HG03354 (cell line): Measurements from ENCODE around the gene MSI2.
A peak's percentile ranks its signal among the peaks of the same experiment; 100 is the strongest.

Experiments
- ATAC-seq: cut with Tn5 transposase; IDR thresholded peaks from one replicate; pipeline ENCODE4 v1.9.1; 2021; ENCODE audit warnings: mild to moderate bottlenecking; ENCODE audit not compliant: unreplicated experiment, poor library complexity, severe bottlenecking

MSI2 gene

GRCh38 chr17:57442914-57443571, 186.7 kb downstream of the MSI2 start:
- no peak for ATAC-seq

GRCh38 chr17:57443781-57444180, 187.5 kb downstream of the MSI2 start:
- no peak for ATAC-seq

GRCh38 chr17:57444682-57445450, 188.5 kb downstream of the MSI2 start:
- ATAC-seq = no peak

- ATAC-seq = no peak
Measured at GRCh38 chr17:57445772-57446472, 189.6 kb downstream of the MSI2 start.

GRCh38 chr17:57447357-57447989, 191.2 kb downstream of the MSI2 start:
- ATAC-seq = no peak

- no peak for ATAC-seq
Measured at GRCh38 chr17:57447990-57448758, 191.9 kb downstream of the MSI2 start.

- ATAC-seq = no peak
Measured at GRCh38 chr17:57448759-57449283, 192.5 kb downstream of the MSI2 start.

- no peak for ATAC-seq
Measured at GRCh38 chr17:57451191-57451590, 194.9 kb downstream of the MSI2 start.

GRCh38 chr17:57451643-57452042, 195.3 kb downstream of the MSI2 start:
- ATAC-seq = no peak

GRCh38 chr17:57453841-57454425, 197.6 kb downstream of the MSI2 start:
- no peak for ATAC-seq

GRCh38 chr17:57454729-57455062, 198.4 kb downstream of the MSI2 start:
- ATAC-seq = no peak

GRCh38 chr17:57455063-57455914, 199.0 kb downstream of the MSI2 start:
- peak; percentile 84 for ATAC-seq

GRCh38 chr17:57456622-57457021, 200.3 kb downstream of the MSI2 start:
- ATAC-seq = no peak

- ATAC-seq = no peak
Measured at GRCh38 chr17:57457188-57457587, 200.9 kb downstream of the MSI2 start.

GRCh38 chr17:57458718-57459285, 202.5 kb downstream of the MSI2 start:
- ATAC-seq = no peak

GRCh38 chr17:57459286-57459915, 203.1 kb downstream of the MSI2 start:
- ATAC-seq = no peak

GRCh38 chr17:57461082-57461481, 204.8 kb downstream of the MSI2 start:
- no peak for ATAC-seq
